ENCODE results near the gene MED15.
A peak's percentile ranks its signal among the peaks of the same experiment; 100 is the strongest.

The MED15 gene

DNA sequence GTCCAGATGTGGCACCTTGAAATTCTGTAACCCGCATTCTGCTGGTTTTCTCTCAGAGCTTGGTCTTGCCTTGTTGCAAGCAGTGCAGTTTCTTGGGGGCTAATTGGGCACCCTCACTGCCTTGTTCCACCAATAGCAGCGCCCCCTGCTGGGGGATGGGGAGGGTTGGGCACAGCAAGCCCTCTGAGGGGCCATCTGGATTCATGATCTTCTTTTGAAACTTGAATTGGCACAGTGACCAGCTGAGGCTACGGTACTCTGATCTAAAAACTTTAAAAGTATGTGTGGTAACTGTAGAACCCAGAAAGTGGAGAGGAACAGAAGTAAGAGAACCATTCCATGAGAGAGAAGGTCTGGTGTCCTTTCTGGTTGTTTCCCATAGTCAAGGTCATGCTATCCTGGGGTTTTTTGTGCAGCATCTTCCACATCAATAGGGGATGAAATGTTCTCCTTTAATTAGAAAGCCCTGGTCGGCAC is 64.2 kb downstream of the MED15 start:
- DNase-seq (ENCODE audit: low spot score): peak; percentile 70

DNA sequence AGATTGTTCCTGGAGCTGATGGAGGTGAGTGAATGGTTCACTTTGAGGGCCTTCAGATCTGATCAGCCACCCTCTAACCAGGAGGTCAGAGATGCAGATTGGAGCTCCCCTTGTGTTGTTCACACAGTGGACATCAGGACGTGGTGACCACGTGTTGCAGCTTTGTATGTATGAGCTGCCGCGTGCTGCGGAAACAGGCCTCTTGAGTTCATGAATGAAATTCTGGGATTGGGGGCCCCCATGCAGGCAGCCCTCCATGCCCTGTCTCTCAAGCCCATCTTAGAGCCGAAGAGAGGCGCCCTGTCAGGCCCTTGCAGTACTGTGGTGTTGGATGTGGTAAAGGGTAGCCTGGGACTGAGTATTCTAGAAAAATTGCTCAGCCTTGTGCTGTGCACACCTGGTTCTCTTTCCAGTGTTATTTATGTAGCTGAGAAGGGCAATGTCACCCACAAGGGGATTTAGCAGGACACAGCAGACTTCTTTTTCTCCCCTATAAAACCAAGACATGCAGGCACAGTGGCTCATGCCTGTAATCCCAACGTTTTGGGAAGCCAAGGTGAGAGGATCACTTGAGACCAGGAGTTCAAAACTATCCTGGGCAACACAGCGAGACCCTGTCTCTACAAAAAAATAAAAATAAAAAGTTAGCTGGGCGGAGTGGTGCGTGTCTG is 64.9 kb downstream of the MED15 start:
- no peak for DNase-seq (ENCODE audit: low spot score)

DNA sequence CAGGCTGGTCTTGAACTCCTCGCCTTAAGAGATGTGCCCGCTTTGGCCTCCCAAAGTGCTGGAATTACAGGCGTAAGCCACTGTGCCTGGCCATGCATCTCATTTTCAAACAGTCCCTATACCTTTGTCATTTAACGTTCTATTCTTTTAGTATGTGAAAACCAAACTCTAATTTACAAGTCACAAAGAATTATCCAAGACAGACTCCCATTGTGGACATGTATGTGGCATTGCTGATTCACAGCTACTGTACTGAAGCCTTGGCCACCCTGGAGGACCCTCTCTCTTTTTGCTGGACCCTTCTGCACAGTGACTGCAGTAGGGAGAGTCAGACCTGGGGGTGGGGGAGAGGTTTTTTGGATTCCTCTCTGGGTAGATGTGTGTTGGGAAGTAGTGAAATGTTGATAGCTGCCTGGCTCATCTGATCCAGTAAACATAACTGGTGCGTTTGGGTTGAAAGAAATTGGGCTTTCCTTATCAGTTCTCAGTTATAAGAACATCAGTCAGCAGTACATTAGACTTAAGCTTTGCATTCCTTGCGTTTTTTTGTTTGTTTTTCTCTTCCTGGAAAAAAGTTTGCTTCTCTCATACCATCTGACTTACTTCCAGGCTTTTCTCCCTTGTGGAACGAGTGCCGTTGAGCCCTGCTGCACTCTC is 65.9 kb downstream of the MED15 start:
- no peak for DNase-seq (ENCODE audit: low spot score)

DNA sequence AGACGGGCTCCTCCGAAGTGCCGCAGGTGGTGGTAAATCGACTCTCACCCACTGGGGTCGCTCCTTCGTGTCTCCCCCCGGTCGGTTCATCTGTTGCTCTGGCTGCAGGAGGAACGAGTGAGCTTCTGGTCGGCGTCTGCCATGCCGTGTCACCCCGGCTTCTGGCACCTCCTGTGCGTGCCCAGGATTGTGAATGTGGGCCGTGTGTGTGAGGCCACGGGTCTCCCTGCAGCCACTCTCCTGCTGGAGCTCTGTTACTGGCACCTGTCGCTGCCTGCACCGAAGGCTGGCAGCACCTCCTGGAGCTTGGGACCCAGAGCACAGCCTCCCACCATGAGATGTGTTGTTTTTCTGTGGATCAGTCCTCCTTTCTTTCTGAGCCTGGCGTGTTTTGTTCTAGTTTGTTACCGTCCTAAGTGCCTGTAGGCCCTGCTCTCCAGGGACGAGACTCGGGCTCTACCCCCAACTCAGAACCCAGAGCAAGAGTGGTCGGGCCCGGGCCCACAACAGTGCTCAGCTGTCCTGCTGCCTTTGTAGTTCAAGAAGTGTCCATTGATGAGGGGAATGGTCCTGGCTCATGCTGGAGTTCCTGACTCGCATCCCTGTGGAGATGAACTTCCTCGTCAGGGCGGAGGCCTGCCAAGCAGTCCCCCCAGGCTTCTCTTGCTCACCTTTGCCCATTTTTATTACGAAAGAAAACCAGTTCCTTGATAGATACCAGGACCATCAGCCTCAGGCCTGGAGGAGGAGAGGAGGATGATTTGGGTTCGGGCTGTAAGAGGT is 66.6 kb downstream of the MED15 start:
- no peak for DNase-seq (ENCODE audit: low spot score)

DNA sequence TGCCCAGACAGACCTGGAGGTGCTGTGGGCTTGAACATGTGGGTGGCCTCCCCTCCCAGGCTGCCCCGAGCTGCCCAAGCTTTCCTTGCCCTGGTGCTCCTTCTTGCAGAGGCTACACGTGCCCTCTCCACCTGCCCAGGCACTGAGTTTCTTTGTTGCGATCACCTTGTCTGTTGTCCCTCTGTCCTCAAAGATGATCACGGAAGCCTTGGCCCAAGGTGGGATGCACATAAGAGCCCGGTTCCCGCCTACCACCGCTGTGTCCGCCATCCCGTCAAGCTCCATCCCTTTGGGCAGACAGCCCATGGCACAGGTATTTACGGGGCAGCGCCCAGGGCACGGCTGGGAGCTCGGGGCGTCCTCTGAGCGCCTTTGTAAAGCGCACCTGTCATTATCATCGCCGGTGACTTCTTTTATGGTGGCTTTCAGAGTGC is 67.5 kb downstream of the MED15 start:
- DNase-seq (ENCODE audit: low spot score): no peak

DNA sequence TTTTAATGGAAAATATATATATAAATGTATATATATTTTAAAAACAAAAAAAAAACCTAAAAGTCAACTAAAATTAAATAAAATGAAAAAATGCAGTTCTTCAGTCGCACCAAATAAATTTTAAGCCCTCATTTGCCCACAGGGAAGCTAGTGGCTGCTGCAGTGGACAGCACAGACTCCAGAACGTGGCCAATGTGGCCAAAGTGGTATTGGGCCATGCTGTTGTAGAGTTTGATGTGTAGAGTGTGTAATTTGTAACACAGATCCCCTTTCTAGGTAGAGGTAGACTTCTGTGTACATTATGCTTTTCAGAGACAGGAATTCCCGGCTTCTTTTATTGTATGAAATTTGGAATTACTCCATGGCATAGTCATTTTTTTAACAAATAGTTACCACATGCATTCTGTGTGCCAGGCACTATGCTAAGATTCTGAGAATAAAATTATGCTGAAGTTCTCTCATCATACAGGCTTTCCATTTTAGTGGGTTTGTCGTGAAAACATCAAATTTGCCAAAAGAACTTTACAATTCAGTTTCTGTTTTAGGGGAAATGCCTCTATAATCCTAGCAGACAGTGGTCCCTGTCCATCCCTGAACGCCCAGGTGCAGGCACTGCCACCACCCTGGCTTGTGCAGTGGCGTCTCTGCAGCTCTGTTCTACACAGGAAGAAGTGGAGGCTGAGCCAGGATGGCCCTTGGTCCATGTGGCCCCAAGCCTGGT is 68.5 kb downstream of the MED15 start:
- no peak for DNase-seq (ENCODE audit: low spot score)

DNA sequence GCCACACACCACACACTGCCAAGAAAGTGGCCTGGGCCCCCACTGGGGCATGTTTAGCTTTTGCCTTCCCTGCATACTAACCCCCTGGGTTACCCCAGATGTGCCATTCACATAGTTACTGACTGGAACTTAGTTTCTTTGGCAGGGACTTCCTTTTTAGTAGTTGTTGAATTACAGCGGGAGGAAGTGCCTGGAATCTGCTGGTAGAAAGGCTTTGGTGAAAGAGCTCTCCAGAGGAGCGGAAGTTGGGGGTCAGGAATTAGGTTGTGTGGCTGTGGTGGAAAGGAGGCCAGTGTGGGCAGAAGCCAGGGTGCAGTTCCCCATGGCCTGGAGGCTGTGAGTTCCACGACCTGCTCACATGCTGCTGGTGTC is 69.0 kb downstream of the MED15 start:
- no peak for DNase-seq (ENCODE audit: low spot score)

DNA sequence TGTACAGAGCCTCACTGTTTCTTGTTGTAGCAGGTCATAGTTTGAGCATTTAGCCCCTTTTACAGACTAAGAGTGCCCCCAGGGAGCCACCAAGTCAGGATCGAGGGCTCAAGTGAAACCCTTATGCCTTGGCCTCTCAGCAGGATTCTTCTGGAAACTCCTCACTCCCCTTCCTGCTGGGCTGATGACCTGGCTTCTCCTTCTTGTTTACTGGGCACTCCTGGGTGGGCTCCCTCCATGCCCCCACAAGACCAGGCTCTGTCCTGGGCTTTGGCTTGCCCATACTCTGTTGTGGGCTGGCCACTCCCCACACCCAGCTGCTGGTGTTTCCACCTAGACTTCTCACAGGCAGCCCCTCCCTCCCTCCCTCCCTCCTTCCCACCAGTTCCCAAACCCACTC is 69.6 kb downstream of the MED15 start:
- no peak for DNase-seq (ENCODE audit: low spot score)

DNA sequence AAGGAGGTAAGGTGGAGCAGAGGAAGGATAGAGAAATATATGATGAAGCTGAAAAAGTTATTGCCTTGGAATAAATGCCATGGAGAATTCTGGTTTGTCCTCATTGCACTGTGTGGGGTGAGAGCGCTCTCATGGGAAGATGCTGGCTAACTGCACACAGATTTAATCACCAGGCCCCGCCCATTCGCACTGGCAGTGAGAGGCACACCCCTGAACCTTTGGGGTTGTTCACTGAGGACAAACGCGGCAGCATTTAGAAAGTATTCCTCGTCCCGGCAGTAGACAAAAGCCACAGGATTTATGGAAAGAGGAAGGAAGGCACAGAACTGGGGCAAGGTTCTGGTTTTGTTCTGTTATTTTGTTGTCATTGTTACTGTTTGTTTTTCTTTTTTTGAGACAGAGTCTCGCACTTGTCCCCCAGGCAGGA is 70.2 kb downstream of the MED15 start:
- DNase-seq (ENCODE audit: low spot score): no peak

DNA sequence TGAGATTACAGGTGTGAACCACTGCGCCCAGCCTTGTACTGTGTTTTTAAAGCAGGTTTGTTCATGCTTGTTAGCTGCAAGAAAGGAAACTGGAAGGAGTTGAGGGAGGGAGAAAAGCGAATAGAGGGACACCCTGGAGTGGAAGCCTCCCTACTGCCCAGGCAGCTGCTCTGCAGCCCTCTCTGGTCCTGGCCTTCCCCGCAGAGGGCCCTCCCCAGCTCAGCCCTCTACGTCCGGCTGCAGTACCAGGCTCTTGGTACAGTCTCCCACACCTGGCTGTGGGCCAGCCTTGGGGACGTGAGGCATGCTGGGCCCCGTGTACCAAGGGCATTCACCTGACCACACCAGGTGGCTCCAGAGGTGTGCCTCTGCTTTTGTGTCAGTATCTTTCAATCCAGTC is 70.8 kb downstream of the MED15 start:
- DNase-seq (ENCODE audit: low spot score): no peak

DNA sequence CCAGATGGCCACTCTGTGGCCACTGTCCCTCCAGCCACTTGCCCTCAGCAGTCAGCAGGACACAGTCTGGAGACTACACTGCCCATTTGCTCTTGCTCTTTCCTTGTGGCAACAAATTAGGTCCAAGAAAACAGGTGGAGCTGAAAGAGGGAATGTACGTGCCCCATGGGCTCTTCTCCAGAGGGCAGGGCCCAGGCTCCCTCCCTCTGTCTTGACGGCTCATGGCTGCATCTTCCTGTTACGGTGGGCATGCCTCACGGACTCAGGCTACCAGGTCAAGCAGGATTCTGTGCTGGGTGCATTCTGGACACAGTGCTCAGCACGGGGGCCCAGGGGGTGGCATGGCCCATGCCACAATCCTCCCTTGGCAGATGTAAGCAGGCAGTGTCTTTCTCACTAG is 71.3 kb downstream of the MED15 start:
- no peak for DNase-seq (ENCODE audit: low spot score)

DNA sequence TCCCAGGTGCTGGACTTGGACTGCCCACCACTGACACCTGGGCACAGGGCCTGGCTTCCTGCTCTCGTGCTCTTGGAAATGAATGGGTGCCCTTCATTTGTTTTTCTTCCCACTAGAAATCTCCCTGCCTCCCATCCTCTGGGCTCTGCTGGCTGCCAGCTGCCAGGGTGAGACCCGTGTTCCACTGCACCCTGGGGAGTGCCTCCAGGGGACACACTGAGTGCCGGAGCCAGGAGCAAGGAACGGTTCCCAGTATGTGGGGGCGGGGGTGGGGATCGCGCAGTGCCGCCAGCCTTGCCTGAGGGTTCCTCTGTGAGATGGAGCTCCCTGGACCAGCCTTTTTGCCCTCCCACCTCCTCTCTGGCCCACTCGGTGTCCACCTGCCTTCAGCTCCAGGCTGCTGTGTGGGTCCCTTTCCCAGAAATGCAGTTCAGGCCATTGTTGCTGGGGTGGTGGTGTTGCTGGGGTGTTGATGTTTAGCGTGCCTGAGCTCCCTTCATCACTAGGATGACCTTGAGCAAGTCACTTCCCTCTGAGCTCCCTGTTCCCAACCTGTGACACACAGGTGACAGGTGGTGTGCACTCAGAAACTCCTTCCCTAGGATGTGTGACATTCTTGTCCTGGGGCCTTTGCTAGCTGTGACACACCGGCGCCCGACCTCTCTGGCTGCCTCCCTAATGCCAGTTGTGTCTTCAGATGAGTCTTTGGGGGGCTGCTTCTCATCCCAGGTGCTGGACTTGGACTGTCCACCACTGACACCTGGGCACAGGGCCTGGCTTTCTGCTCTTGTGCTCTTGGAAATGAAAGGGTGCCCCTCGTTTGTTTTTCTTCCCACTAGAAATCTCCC is 72.1 kb downstream of the MED15 start:
- DNase-seq (ENCODE audit: low spot score): no peak

DNA sequence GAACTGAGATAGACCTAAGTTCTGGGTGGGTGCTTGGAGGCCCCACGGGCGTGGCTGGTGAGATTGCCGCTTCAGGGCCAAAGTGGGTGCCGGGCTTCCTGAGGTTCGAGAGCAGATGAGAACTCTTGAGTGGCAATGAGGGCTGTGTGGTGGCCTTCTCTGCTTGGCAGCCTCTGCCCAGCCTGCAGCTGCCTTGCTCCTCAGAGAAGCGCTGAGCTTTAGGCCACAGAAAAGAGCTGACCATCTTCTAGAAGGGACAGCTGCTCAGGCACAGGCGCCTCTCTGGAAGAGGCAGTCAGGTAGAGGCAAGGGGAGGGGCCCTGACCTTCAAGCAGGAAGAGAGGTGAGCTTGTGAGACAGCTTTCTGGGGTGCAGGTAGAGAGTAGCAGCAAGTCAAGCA is 72.8 kb downstream of the MED15 start:
- DNase-seq (ENCODE audit: low spot score): no peak

DNA sequence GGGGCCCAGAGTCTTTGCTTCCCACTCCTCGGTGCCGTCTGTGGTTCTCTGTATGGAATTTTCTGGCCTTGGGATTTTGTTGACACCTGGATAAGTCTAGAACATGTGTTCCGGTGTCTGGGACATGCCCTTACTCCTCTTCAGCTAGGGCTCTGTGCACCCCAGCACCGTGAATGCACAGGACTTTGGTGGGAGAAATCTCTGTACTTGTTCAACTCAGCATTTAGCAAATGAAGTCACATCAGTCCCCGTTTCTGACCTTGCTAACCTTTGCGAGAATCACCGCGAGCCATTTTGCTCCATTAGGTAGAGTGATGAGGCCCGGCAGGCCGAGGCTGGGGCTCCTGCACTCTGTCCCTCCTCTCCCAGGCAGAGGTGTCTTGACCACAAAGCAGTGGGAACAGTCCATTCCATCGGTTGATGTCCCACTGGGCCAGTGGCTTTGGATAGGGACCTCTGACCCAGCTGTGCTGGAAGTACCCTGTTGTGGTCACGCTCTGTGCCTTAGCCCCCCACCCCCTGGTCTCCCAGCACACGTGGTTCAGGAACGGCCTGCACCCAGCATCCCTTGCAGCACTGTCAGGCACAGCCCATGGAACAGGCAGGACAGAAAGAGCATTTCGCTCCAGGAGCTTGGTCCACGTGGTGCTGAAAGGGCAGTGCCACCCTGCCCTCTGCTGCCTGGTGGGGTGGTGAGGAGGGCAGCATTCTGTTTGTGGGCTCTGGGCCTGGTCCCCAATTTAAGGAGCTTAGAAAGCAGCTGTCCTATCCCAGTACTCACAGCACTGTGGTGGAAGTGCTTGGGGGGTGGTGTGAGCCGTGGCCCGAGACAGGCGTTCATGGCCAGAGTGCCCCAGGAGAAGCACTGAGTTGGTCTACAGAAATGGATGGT is 73.4 kb downstream of the MED15 start:
- no peak for DNase-seq (ENCODE audit: low spot score)

DNA sequence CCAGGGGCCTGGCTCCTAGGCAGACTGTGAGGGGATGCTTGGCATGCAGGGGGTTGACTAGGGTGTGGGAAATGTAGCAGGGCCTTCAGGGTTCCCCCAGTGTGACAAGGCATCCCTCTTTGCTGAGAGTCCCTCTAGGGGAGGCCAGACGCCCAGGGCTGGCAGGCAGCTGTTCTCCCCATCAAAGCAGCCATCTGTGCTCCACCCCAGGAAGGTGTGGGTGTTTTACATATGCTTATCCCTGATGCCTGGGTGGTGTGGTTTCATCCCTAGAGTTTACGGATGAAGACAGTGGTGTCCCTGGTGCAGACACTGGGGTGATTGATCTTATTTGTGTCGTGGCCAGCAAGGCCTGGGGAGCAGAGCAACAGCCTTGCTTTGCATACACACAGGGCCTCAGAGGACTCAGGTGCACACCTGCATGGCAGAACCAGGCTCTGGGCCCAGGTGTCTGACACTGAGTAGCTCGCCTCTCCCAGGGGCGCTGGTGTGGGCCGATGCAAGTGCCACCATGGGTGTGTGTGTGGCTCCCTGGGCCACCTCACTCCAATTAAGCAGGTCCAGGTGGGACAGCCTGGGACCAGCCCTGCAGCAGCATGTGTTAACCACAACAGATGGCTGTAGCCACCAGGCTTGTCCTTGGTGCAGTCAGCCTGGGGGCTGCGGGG is 74.2 kb downstream of the MED15 start:
- no peak for DNase-seq (ENCODE audit: low spot score)

DNA sequence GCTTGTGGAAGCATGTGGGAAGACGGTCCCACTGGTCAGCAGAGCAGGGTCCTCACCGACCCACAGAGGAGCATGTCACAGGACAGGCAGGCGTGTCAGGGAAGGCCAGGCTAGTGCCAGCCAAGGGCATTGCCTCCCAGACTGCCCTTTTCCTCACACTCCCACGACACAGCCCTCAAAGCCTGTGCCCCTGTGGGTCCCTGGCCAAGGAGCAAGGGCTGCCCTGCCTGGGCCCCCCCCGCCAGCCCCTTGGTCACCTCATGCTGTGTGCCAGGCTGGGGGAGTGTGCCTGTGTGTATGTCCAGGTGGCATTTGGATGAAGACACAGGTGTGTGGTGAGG is 74.7 kb downstream of the MED15 start:
- no peak for DNase-seq (ENCODE audit: low spot score)

DNA sequence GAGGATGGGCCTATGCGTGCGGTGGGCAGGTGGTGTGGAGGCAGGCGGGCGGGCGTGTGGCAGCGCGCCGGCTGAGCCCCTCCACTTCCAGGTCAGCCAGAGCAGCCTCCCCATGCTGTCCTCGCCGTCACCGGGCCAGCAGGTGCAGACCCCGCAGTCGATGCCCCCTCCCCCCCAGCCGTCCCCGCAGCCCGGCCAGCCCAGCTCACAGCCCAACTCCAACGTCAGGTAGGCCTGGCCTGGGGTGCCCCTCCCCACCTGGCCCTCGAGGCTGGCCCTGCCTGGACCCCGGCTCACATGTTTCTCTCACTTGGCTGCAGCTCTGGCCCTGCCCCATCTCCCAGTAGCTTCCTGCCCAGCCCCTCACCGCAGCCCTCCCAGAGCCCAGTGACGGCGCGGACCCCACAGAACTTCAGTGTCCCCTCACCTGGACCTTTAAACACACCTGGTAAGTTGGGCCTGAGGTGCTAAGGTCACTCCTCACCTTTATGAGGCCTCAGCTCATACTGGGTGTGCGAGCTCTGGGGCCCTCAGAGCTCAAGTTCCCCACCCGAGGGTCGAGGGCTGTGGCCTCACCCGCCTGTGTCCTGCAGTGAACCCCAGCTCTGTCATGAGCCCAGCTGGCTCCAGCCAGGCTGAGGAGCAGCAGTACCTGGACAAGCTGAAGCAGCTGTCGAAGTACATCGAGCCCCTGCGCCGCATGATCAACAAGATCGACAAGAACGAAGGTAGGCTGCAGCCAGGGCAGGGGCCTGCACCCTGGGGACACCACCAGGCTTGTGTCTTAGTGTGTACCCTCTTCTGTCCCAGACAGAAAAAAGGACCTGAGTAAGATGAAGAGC is 75.3 kb downstream of the MED15 start:
- DNase-seq (ENCODE audit: low spot score): no peak

DNA sequence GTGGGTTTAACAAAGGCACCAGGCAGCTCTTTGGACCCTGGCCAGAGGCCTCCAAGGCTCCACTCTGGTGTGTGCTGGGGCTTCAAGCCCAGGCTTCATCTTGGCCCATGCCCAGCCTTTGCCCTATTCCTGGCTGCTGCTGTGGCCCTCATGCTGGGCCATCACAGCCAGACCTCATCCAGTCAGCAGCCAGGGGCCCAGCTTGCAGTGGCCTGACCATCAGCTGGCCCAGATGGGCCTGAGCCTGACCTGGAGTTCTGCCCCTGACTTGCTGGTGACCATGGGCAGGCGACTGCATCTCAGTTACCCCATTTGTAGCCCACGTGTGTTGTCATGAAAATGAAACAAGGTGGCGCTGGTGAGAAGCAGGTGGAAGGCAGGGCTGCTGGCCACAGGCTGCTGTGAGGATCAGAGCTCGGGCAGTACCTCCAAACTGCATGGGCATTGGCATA is 76.1 kb downstream of the MED15 start:
- no peak for DNase-seq (ENCODE audit: low spot score)

Data from CD4-positive, alpha-beta T cell treated with Interleukin-15 for 4 hours (primary cell).